GM13977 (cell line): ENCODE results near the gene DOC2A.

Experiments used
- DNase-seq: peaks from one replicate; pipeline ENCODE4 v3.0.0; 2012; ENCODE audit warnings: low spot score
- CTCF ChIP-seq: IDR thresholded peaks from 2 replicates; pipeline ENCODE4 v1.5.1; 2012; ENCODE audit warnings: mild to moderate bottlenecking, control low read depth; ENCODE audit not compliant: insufficient read depth; ENCODE audit errors: extremely low read depth, missing control alignments
- in situ Hi-C: fragments of 300-500 bp; cut with MboI; formaldehyde crosslinking; loops from one replicate; pipeline ENCODE4 v1.12.0; 2022; ENCODE audit warnings: low sequenced_read_pairs, low pct_unique_long_range_greater_than_20kb, mixed read lengths, inconsistent platforms; ENCODE audit not compliant: unreplicated experiment

Gene DOC2A

GRCh38 chr16:29993191-29993902 is 17.5 kb downstream of the DOC2A start:
- DNase-seq: no peak
- in situ Hi-C loops: no loop called here
- TF ChIP-seq CTCF: no peak

GRCh38 chr16:29992344-29992967 is 18.4 kb downstream of the DOC2A start:
- DNase-seq: no peak
- in situ Hi-C loops: no loop called here
- TF ChIP-seq CTCF: no peak

GRCh38 chr16:29991571-29991904 is 19.3 kb downstream of the DOC2A start:
- in situ Hi-C loops: no loop called here
- no peak for TF ChIP-seq CTCF
- DNase-seq: no peak

GRCh38 chr16:29990883-29991570 is 19.8 kb downstream of the DOC2A start:
- TF ChIP-seq CTCF: no peak
- in situ Hi-C loops: no loop called here
- DNase-seq: no peak

GRCh38 chr16:29990034-29990433 is 20.8 kb downstream of the DOC2A start:
- TF ChIP-seq CTCF: no peak
- in situ Hi-C loops: no loop called here
- no peak for DNase-seq

GRCh38 chr16:29989111-29989858 is 21.5 kb downstream of the DOC2A start:
- DNase-seq: no peak
- TF ChIP-seq CTCF: no peak
- in situ Hi-C loops: no loop called here
